ENCODE results near the gene NFXL1.

Gene NFXL1

GRCh38 chr4:47891928-47892327, 22.5 kb downstream of the NFXL1 start:
- no peak for DNase-seq (ENCODE audit: low read depth in 2 of 2)

GRCh38 chr4:47882228-47882627, 32.2 kb downstream of the NFXL1 start:
- no peak for DNase-seq (ENCODE audit: low read depth in 2 of 2)

GRCh38 chr4:47879458-47879857, 34.9 kb downstream of the NFXL1 start:
- no peak for DNase-seq (ENCODE audit: low read depth in 2 of 2)

- DNase-seq (ENCODE audit: low read depth in 2 of 2), result no peak
Observed at GRCh38 chr4:47876784-47877546, 37.4 kb downstream of the NFXL1 start.

GRCh38 chr4:47876310-47876709, 38.1 kb downstream of the NFXL1 start:
- no peak for DNase-seq (ENCODE audit: low read depth in 2 of 2)

- no peak for DNase-seq (ENCODE audit: low read depth in 2 of 2)
Observed at GRCh38 chr4:47873877-47874541, 40.4 kb downstream of the NFXL1 start.

GRCh38 chr4:47863486-47863885, 50.9 kb downstream of the NFXL1 start:
- no peak for DNase-seq (ENCODE audit: low read depth in 2 of 2)

GRCh38 chr4:47862297-47862696, 52.1 kb downstream of the NFXL1 start:
- DNase-seq (ENCODE audit: low read depth in 2 of 2), result no peak

- DNase-seq (ENCODE audit: low read depth in 2 of 2), result no peak
Observed at GRCh38 chr4:47860305-47860704, 54.1 kb downstream of the NFXL1 start.

- DNase-seq (ENCODE audit: low read depth in 2 of 2), result no peak
Observed at GRCh38 chr4:47858006-47858405, 56.4 kb downstream of the NFXL1 start.

- DNase-seq (ENCODE audit: low read depth in 2 of 2), result no peak
Observed at GRCh38 chr4:47856713-47857112, 57.7 kb downstream of the NFXL1 start.

- no peak for DNase-seq (ENCODE audit: low read depth in 2 of 2)
Observed at GRCh38 chr4:47855350-47855749, 59.0 kb downstream of the NFXL1 start.

- DNase-seq (ENCODE audit: low read depth in 2 of 2), result no peak
Observed at GRCh38 chr4:47852136-47852535, 62.2 kb downstream of the NFXL1 start.

GRCh38 chr4:47849466-47849865, 64.9 kb downstream of the NFXL1 start:
- no peak for DNase-seq (ENCODE audit: low read depth in 2 of 2)

- no peak for DNase-seq (ENCODE audit: low read depth in 2 of 2)
Observed at GRCh38 chr4:47848041-47848440, 66.3 kb downstream of the NFXL1 start.

GRCh38 chr4:47842985-47843384, 71.4 kb downstream of the NFXL1 start:
- DNase-seq (ENCODE audit: low read depth in 2 of 2), result no peak

- no peak for DNase-seq (ENCODE audit: low read depth in 2 of 2)
Observed at GRCh38 chr4:47840291-47840690, 74.1 kb downstream of the NFXL1 start.

GRCh38 chr4:47839259-47839658, 75.1 kb downstream of the NFXL1 start:
- peak in 1 of 2 donors; percentile 50 for DNase-seq (ENCODE audit: low read depth in 2 of 2)

- no peak for DNase-seq (ENCODE audit: low read depth in 2 of 2)
Observed at GRCh38 chr4:47838445-47838844, 75.9 kb downstream of the NFXL1 start.

- DNase-seq (ENCODE audit: low read depth in 2 of 2), result no peak
Observed at GRCh38 chr4:47837908-47838294, 76.5 kb downstream of the NFXL1 start, which contains the start of gene CORIN. TSS of gene CORIN (minus strand) at chr4:47838067. CDS start at chr4:47837949, 118 bp downstream.

GRCh38 chr4:47837094-47837907, 77.1 kb downstream of the NFXL1 start:
- no peak for DNase-seq (ENCODE audit: low read depth in 2 of 2)

- DNase-seq (ENCODE audit: low read depth in 2 of 2), result peak; percentile 44 to 48
Observed at GRCh38 chr4:47836641-47837093, 77.7 kb downstream of the NFXL1 start.

Data from stimulated activated CD8-positive, alpha-beta memory T cell treated with anti-CD3 and anti-CD28 coated beads, Interleukin-15, amount 100 ng/mL, for 48 hours (primary cell).